ENCODE results near the gene UFM1.

The UFM1 gene

GRCh38 chr13:38372820-38373383, 23.3 kb downstream of the UFM1 start:
- Histone ChIP-seq H3K79me2 (no peaks in the 10 kb centered on the region), H3K36me3 (ENCODE audit: control insufficient read depth, insufficient read depth, low read length) (peaks cover 3% of the 10 kb centered on the region), H3K4me3 (ENCODE audit: low read depth, low read length) (peak overlapping the region; percentile 33), H2AFZ (no peak overlapping the region), H3K9me3 (ENCODE audit: control insufficient read depth, low read length) (no peaks in the 10 kb centered on the region), H3K27me3 (ENCODE audit: control insufficient read depth, insufficient read depth, low read length) (no peaks in the 10 kb centered on the region), H3K9ac (no peak overlapping the region), H3K4me2 (ENCODE audit: low read length) (peak overlapping the region; percentile 56), H3K4me1 (no peaks in the 10 kb centered on the region), H3K27ac (no peak overlapping the region)
- no peak for TF ChIP-seq CTCF (IDR thresholded peaks at IDR 0.05)

- Histone ChIP-seq H3K4me2 (ENCODE audit: low read length) (no peak overlapping the region), H3K79me2 (no peaks in the 10 kb centered on the region), H2AFZ (no peak overlapping the region), H3K36me3 (ENCODE audit: control insufficient read depth, insufficient read depth, low read length) (peaks cover 3% of the 10 kb centered on the region), H3K27ac (no peak overlapping the region), H3K4me3 (ENCODE audit: low read depth, low read length) (no peak overlapping the region), H3K9me3 (ENCODE audit: control insufficient read depth, low read length) (no peaks in the 10 kb centered on the region), H3K9ac (no peak overlapping the region), H3K27me3 (ENCODE audit: control insufficient read depth, insufficient read depth, low read length) (no peaks in the 10 kb centered on the region), H3K4me1 (no peaks in the 10 kb centered on the region)
- no peak for TF ChIP-seq CTCF (IDR thresholded peaks at IDR 0.05)
These were observed 26.9 kb downstream of the UFM1 start for GRCh38 chr13:38376546-38376945.

- Histone ChIP-seq H2AFZ (no peak overlapping the region), H3K4me2 (ENCODE audit: low read length) (no peak overlapping the region), H3K27ac (no peak overlapping the region), H3K4me3 (ENCODE audit: low read depth, low read length) (no peak overlapping the region), H3K4me1 (no peaks in the 10 kb centered on the region), H3K9me3 (ENCODE audit: control insufficient read depth, low read length) (no peaks in the 10 kb centered on the region), H3K9ac (no peak overlapping the region), H3K36me3 (ENCODE audit: control insufficient read depth, insufficient read depth, low read length) (no peaks in the 10 kb centered on the region), H3K79me2 (no peaks in the 10 kb centered on the region), H3K27me3 (ENCODE audit: control insufficient read depth, insufficient read depth, low read length) (no peaks in the 10 kb centered on the region)
- TF ChIP-seq CTCF (IDR thresholded peaks at IDR 0.05): no peak
These were observed 32.2 kb downstream of the UFM1 start for GRCh38 chr13:38381890-38382289.

DNA sequence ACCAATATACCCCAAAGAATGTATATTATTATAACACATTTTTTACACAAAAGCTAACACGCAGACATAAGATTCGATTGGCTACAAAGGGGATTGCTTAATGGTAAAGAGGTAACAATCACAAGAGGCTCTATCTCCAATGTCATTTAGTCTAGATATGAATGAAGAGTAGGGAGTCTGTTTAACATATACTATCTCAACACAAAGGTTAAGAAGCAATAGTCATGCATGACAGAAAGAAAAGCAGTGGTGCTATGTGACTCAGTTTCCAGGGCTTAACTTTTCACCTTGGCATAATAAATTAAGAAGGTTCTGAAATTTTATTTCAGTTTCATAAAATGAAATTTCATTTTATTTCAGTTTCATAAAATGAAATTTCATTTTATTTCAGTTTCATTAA, 33.3 kb downstream of the UFM1 start:
- no peak for TF ChIP-seq CTCF (IDR thresholded peaks at IDR 0.05)
- Histone ChIP-seq H3K36me3 (ENCODE audit: control insufficient read depth, insufficient read depth, low read length) (no peaks in the 10 kb centered on the region), H3K4me2 (ENCODE audit: low read length) (no peak overlapping the region), H3K4me3 (ENCODE audit: low read depth, low read length) (no peak overlapping the region), H3K27me3 (ENCODE audit: control insufficient read depth, insufficient read depth, low read length) (no peaks in the 10 kb centered on the region), H3K9ac (no peak overlapping the region), H3K4me1 (no peaks in the 10 kb centered on the region), H3K79me2 (no peaks in the 10 kb centered on the region), H2AFZ (no peak overlapping the region), H3K9me3 (ENCODE audit: control insufficient read depth, low read length) (no peaks in the 10 kb centered on the region), H3K27ac (no peak overlapping the region)

DNA sequence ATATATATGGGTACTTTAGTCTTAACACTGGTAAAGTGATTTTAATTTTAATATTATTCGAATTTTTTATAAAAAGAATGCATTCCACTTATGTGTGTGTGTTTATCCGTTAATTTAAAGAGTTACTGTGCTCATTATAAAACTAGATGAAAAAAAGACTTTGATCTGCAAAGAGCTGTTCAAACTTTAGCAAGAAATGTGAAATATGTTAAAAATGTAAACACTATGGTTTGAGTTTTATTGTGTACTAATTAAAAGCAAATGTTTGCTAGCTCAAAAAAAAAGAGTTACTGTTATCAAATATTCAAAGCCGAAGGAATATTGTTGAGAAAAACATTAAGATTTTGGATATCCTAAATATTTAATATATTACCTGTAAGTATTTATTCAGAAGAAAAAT, 34.5 kb downstream of the UFM1 start:
- H3K4me2 ChIP-seq (ENCODE audit: low read length): no peak overlapping the region
- H3K36me3 ChIP-seq (ENCODE audit: control insufficient read depth, insufficient read depth, low read length): no peaks in the 10 kb centered on the region
- H3K9ac ChIP-seq: no peak overlapping the region
- H3K79me2 ChIP-seq: no peaks in the 10 kb centered on the region
- H3K9me3 ChIP-seq (ENCODE audit: control insufficient read depth, low read length): no peaks in the 10 kb centered on the region
- no peaks in the 10 kb centered on the region for H3K27me3 ChIP-seq (ENCODE audit: control insufficient read depth, insufficient read depth, low read length)
- H3K4me3 ChIP-seq (ENCODE audit: low read depth, low read length): no peak overlapping the region
- no peak overlapping the region for H2AFZ ChIP-seq
- no peaks in the 10 kb centered on the region for H3K4me1 ChIP-seq
- TF ChIP-seq CTCF (IDR thresholded peaks at IDR 0.05): no peak
- H3K27ac ChIP-seq: no peak overlapping the region
